GM21723 (cell line): ENCODE results near the gene RNF181.
"Not testable (repeated sequence)": the region's sequence is repeated elsewhere in the genome, so short reads cannot be mapped to it uniquely, and the experiment has no call there.

Experiments
- ATAC-seq: cut with Tn5 transposase; IDR thresholded peaks from one replicate; pipeline ENCODE4 v1.9.1; 2021; ENCODE audit warnings: mild to moderate bottlenecking, moderate library complexity; ENCODE audit not compliant: unreplicated experiment

RNF181 gene

GRCh38 chr2:85577063-85577385, 18.5 kb upstream of the RNF181 start:
- ATAC-seq = no peak

GRCh38 chr2:85577386-85578242, 17.9 kb upstream of the RNF181 start, which contains the start of gene VAMP8:
VAMP8 (plus strand) TSS chr2:85577586; CDS start chr2:85577647, 61 bp downstream.
- peak; percentile 67 for ATAC-seq

GRCh38 chr2:85578243-85579180, 17.0 kb upstream of the RNF181 start:
- ATAC-seq = peak; percentile 43

GRCh38 chr2:85579266-85579935, 16.1 kb upstream of the RNF181 start:
- ATAC-seq = no peak

- no peak for ATAC-seq
Measured at GRCh38 chr2:85580206-85580605, 15.3 kb upstream of the RNF181 start.

- ATAC-seq = no peak
Measured at GRCh38 chr2:85582492-85582891, 13.1 kb upstream of the RNF181 start.

- peak; percentile 9 for ATAC-seq
Measured at GRCh38 chr2:85583667-85584353, 11.7 kb upstream of the RNF181 start.

GRCh38 chr2:85584354-85584856, 11.1 kb upstream of the RNF181 start, which contains the start of gene VAMP5:
VAMP5 (plus strand) TSS chr2:85584431; CDS start chr2:85584491, 60 bp downstream.
- peak; percentile 58 for ATAC-seq

- peak; percentile 43 for ATAC-seq
Measured at GRCh38 chr2:85584857-85585780, 10.4 kb upstream of the RNF181 start.

GRCh38 chr2:85585781-85586105, 9.8 kb upstream of the RNF181 start:
- ATAC-seq = no peak

GRCh38 chr2:85588236-85588635, 7.3 kb upstream of the RNF181 start:
- no peak for ATAC-seq

- no peak for ATAC-seq
Measured at GRCh38 chr2:85588645-85589044, 6.9 kb upstream of the RNF181 start.

- ATAC-seq = no peak
Measured at GRCh38 chr2:85589181-85589580, 6.4 kb upstream of the RNF181 start.

GRCh38 chr2:85589982-85590791, 5.4 kb upstream of the RNF181 start:
- ATAC-seq = no peak

- no peak for ATAC-seq
Measured at GRCh38 chr2:85590950-85591349, 4.6 kb upstream of the RNF181 start.

GRCh38 chr2:85591563-85591962, 4.0 kb upstream of the RNF181 start:
- ATAC-seq = no peak

GRCh38 chr2:85592299-85592698, 3.2 kb upstream of the RNF181 start:
- not testable (repeated sequence) for ATAC-seq

GRCh38 chr2:85593023-85593422, 2.5 kb upstream of the RNF181 start:
- ATAC-seq = no peak
